CD4-positive, alpha-beta T cell treated with Interleukin-2 at 100 ng/mL for 4 hours (primary cell): ENCODE measurements around the gene NRG2.
A peak's percentile ranks its signal among the peaks of the same experiment; 100 is the strongest.

Experiments
- DNase-seq: peaks from one replicate; pipeline ENCODE4 v3.0.0-alpha.2; 2020; ENCODE audit warnings: low spot score

Gene NRG2

DNA sequence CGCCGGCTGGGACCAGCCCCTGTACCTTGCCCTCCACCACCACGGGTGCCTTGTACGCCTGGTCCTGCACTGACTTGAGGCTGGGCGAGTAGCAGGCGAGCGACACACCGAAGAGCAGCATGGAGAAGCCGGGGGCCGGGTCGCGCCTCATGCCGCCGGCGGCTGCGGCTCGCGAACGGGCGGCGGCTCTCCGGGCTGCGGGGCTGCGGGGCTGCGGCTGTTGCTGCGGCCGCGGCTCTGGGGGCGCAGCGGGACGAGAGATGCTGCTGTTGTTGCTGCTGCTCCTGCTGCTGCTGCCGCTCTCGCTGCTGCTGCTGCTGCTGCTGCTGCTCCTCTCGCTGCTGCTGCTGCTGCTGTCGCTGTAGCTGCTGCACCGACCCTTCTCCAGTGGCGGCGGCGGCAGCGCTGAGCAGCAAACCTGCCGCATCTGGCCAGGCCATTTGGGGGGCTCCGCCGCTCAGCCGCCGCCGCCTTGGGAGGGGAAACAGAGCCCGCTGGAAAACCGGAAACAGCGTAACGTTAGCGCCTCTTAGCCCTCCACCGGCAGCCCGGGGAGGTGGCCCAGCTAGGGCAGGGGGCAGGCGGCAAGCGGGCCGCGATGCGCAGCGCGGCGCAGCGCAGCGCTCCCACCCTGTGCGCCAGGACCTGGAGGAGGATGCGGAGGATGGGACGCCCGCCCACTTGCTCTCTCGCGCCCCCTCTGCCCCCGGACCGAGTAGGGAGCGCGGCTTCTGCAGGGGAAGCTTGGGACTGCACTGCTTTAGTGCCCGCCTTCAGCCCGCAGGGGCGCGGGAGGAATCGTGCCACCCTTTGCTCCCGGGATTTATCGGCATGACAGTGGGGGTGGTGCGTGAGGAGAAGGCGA, at the start of gene NRG2:
Gene NRG2 (minus strand): TSS at position 657 of the 865 bp plus-strand sequence.
- peak; percentile 38 for DNase-seq

DNA sequence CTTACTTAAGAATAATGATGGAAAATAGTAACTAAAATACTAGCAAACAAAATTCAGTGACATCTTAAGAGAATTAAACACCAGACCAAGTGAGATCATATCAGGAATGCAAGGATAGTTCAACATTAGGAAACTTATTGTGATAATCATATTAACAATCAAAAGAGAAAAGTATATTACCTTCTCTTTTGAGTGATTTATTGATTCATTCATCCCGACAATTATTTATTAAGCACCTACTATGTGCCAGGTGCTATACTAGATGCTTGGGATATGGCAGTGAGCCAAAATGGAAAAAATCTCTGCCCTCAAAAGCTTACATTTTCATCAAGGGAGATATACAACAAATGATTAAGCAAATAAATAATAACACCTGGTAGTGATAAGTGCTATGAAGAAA, 47.2 kb upstream of the NRG2 start:
- no peak for DNase-seq

- DNase-seq = no peak
Measured at GRCh38 chr5:140084541-140084940, 41.4 kb upstream of the NRG2 start.

DNA sequence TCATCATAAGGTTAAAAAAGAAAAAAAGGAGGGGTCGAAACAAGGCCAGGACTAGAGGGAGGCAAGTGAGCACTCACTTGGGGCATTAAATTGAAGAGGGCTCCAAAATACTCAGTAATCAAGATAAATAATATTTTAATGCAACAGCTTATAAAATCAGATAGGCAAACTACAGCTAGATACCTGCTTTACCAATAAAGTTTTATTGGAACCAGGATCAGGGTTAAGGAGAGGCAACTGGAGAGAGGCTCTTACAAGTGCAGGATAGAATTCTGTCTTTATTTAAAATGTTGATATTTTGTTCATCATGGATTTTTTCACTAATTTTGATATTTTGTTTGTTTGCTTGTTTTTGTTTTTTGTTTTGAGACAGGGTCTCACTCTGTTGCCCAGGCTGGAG, 40.6 kb upstream of the NRG2 start:
- DNase-seq = no peak

DNA sequence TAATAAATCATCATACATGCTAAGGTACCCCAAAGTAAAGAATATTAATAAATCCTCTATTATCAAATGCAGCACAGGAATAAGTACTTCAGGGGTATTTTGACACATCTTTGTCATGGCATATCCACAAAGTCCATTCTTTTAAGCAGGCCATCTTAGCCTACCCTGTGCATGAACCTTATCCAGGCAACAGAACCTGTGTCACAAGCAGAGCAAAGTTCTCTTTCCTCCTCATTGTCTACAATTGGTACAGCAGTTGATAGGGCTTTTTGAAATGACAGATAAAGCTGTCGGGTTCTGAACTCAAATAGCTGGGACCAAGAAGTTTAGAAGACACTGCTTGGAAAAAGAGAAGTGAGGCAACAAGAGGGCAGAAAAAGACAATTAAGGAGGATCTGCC, 40.0 kb upstream of the NRG2 start:
- DNase-seq = no peak

DNA sequence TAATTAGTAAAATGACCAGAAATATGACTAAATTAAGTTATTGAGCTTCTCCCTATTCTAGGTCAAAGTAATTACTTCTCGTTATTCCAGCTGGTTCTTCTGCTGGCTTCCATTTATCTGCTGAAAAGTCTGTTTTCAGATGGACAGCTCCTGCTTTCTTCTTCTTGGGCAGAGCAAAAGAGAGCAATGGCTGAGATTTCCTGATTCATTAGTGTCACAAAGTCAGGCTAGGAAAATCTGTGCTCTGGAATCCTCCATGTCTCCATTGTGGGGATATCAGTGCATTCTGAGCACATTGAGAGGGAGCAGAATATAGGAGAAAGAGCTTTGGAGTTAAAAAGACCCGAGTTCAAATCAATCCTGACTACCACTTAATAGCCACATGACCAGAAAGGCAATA, 33.7 kb upstream of the NRG2 start:
- DNase-seq = no peak

DNA sequence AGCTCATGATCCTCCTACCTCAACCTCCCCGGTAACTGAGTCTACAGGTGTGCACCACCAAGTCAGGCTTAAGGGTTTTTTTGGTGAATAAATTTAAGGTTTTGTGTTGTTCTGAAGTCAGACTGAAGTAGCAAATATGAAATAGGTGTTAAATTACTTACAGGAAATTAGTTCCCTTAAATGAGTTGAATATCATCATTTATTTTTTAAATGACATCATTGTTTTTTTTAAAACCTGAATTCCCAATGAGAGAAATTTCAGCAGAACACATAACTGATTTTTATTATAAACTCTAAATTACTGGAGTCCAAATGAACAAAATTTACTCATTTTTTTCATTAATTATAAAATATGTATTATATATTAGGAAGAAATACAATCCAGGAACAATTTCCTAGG, 33.0 kb upstream of the NRG2 start:
- DNase-seq = no peak

DNA sequence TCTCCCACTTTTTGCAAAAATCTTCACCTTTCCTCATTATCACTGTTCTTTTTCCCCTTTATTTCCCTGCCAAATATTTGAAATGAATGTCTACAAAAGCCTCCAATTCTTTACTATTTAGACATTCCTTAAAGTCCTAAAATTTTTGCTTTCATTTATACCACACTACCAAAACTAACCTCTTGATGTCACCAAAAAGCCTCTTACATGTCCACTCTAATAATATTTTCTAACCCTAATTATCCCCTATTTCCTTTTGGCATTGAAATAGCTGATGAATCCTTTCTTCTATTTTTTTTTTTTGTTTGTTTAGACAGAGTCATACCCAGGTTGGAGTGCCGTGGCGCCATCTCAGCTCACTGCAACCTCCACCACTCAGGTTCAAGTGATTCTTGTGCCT, 32.3 kb upstream of the NRG2 start:
- DNase-seq = no peak

DNA sequence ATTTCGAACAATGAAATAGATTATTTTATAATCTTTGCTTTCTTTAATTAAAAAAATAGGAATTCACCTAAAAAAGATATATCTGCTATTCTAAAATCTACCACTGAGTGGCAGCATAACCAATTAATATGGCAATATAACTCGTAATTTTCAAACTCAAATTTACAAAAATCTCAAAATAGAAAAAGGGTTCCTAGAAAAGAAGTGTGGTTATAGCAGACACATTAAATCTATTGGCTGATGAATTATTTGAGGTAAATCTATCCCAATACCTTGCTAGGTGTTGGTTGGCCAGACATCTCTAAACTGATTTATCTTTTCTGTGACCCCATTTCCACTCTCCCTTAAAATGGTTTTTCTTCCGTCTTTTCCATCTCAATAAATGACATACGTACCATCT, 30.2 kb upstream of the NRG2 start:
- peak; percentile 54 for DNase-seq

DNA sequence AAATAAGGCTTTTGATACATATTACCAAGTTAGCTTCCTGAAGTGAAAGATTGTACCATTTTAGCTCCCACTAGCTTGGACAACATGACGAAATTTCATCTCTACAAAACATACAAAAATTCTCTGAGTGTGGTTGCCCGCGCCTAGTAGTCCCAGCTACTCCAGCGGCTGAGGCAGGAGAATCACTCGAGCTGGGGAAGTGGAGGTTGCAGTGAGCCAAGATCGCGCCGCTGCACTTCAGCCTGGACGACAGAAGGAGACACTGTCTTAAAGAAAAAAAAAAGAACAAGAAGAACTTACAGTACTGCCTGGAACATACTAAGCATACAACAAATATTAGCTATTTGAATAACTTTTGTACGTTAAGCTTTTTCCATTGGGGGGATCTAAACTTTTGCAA, 29.7 kb upstream of the NRG2 start:
- no peak for DNase-seq

DNA sequence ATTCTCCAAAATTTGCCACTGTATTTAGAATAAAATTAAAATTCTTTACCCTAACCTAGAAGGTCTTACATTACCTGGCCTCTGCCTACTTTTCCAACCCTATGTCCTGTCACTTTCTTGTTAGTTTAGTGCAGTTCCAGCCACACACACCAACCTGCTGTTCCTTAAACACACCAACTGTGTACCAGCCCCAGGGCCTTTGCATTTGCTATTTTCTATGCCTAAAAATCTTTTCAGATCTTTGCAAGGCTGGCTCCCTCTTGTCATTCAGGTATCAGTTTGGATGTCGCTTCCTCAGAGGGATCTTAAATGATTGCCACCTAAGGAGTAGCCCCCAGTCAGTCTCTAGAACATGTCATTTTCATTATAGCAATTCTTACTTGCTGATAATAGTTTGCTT, 17.7 kb upstream of the NRG2 start:
- DNase-seq = no peak

DNA sequence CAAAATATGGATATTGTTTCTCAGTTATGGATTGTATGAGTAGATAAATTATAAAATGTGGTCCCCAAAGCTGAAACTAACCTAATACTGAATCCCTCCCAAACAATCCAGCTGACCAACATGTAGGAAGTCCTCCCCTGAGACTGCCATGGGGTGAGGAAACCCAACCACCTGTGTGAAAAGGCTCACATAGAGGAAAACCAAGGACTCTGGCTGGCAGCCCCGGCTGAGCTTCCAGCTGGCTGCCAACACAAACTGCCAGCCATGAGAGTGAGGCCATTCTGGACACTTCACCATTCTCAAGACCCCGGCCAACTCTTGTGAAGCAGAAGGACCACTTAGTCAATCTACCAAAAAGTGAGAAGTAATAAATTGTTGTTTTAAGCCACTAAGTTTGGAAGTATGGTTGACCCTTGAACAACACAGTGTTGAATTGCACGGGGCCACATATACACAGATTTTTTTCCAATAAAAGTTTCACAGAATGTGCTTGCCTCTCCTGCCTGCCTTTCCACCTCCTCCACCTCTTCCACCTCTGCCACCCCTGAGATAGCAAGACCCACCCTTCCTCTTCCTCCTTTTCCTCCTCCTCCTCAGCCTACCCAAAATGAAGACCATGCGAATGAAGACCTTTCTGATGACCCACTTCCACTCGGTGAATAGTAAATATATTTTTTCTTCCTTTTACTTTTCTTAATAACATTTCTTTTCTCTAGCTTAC, 15.3 kb upstream of the NRG2 start:
- no peak for DNase-seq

DNA sequence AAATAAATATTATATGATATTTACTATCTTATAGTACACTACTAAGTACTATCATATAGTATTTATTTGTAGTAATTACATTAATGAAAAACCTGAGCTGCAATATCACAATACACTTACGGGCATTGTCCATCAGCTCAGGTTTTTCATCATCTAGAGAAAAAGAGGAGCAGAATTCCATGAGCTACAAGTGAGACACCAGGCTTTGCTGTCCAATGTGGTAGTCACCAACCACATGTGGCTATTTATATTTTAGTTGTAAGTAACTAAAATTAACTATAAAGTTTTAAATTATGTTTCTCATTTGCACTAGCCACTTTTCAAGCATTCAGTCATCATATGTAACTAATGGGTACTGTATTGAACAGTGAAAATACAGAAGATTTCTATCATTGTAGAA, 13.8 kb upstream of the NRG2 start:
- no peak for DNase-seq

GRCh38 chr5:140055152-140055551, 12.1 kb upstream of the NRG2 start:
- DNase-seq = no peak

DNA sequence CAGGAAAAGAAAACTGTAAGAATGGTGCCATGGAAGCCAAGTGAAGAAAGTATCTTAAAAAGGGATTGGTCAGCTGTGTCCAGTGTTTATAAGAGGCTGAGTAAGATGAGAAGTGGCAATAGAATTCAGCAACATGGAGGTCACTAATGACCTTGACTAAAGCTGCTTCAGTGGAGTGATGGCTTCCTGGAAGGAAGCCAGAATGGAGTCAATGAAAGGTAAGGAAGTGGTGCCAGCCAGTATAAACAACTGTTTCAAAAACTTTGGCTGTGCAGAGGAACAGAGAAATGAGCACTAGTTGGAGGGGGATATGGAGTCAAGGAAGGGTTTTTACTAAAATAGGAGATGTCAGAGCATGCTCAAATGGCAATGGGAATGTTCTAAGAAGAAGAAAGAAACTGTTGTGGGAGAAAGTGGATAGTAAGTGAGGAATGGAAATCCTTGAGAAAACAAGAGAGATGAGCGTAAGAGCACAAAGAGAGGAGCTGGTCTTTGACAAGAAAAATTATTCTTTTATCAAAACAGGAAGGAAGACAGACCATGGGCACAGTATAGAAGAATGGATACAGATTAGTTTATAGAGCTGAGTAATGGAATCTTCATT, 11.1 kb upstream of the NRG2 start:
- no peak for DNase-seq

- no peak for DNase-seq
Measured at GRCh38 chr5:140051950-140052349, 8.9 kb upstream of the NRG2 start.

GRCh38 chr5:140049713-140050112, 6.6 kb upstream of the NRG2 start:
- DNase-seq = no peak

- DNase-seq = no peak
Measured at GRCh38 chr5:140049205-140049604, 6.1 kb upstream of the NRG2 start.

DNA sequence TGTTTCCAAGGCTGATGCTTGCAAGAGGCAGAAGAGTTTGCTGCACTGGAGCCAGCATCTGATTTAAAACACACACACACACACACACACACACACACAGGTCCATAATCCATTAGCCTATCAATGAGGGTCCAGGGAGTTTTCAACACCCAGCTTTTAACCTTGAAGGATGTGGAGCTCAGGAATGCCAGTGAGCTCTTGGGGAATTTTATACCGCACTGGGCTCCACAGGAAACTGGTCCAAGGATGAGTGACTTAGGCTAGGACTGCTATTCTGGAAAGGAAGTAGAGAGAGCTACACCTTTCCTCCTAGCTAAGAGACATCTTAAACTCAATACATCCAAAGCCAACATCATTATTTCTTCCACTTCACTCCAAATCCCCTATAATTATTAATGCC, 942 bp upstream of the NRG2 start:
- no peak for DNase-seq

DNA sequence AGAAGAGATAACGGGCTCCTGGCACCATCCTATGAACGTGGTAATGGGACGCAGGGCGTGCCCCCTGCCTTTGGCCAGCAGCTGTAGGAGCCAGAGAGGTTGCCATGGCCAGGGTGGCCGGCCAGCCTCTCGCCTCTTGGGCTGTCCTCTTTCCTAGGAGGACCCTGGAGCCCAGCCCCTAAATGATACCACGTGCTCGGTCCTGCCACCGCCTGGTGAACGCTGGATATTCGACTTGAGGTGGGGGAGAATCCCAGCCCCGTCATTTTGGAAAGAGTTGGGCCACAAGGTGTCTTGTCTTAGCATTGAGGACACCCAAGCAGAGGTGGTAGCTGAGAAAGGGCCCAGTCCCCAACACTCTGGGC, 391 bp upstream of the NRG2 start:
- no peak for DNase-seq

DNA sequence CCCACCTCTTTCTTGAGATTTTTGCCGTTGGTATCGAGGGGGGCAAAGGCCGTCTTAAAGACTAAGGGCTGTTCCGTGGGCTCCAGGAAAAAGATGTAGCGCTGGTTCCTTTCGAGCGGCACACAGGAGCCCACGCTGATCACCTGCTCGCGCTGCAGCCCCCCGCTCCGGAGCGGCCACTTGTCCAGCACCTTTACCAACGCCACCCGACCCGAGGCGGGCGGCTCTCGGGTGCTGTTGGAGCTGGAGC, 781 bp downstream of the NRG2 start:
- no peak for DNase-seq

DNA sequence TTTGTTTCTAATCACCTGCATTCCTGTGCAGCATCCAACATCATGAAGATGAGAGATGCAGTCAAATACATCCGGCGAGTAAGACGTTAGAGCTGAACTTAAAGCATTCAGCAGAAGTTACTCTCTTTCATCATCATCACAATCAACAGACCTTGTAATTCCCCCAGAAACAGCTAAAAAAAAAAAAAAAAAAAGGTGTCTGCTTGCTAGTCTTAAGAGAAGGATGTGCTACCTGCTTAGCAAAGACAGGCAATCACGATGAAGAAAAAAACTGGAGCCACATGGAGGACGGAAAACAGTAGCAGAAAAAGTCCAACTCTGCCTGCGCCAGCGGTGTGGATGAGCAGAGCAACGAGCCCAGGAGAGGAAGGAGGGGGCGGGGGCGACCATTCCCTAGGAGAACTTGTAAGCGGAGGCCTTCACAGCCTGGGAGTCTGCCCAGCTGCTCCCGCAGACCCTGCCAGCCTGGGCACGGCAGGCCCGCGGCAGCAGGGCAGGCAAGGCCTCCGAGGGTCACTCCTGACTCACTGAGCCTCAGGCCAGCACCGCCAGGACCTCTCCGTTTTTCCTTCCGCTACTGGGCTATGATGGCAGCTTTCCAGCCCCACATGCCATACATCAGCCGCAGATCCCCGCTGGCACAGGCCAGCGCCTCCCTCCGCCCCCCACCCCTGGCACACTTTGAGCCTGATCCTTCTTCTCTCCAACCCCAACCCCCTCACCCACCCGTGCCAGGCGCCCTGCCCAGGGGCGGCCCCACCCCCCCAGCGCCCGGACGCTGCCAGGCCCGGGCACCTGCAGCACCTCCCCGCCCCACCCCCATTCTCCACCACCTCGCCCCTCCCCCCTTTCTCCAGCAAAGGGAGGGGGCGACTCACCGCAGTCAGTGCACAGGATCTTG, 1.4 kb downstream of the NRG2 start:
- no peak for DNase-seq

DNA sequence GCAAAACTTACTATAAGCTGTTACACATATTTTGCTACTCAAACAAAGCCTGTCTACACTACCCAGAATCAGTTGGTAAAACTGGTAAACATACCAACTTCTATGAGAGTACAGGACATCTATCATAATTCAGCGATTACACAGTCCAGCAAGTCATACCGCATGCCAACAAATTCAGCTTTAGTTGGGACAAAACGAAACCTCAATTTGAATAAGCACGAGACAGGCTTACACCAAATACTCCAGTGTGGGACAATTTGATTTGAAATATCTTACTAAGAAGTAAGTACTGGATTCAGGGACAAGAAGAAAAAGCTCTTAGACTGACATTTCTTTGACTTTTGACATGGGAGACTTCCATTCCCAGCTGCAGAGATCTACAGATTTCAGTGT, 2.0 kb downstream of the NRG2 start:
- DNase-seq = no peak
